GM12878 (cell line): ENCODE data around the gene PABPC1L. TPM values are rescaled to one million over a fixed set of nuclear protein-coding genes. Genes with fewer than 3 reads are reported as not detected.
A peak's percentile ranks its signal among the peaks of the same experiment; 100 is the strongest.

ENCODE experiments used
- CBX3 ChIP-seq: fragments of 200-600 bp; sonication (generic); IDR thresholded peaks from 2 replicates; pipeline ENCODE4 v1.6.1; 2016; ENCODE audit warnings: low read depth, borderline replicate concordance
- CREB1 ChIP-seq: IDR thresholded peaks from 2 replicates; pipeline ENCODE4 v1.6.1; 2012; ENCODE audit warnings: low read depth, mild to moderate bottlenecking, inconsistent platforms
- CTCF ChIP-seq, 3 experiments: IDR thresholded peaks in 2 of 3; conservative IDR thresholded peaks in 1 of 3; 2 replicates each; pipeline ENCODE4 v1.5.1; 2011; ENCODE audit warnings: low read depth in 3 of 3, low read length in 3 of 3, mild to moderate bottlenecking in 3 of 3, control low read depth in 2 of 3, moderate library complexity in 2 of 3, inconsistent platforms in 1 of 3, mixed read lengths in 1 of 3; ENCODE audit not compliant: control insufficient read depth in 2 of 3, insufficient read depth in 1 of 3; ENCODE audit errors: extremely low read depth in 1 of 3
- DPF2 ChIP-seq: fragments of 450-650 bp; IDR thresholded peaks from 2 replicates; pipeline ENCODE4 v1.6.1; 2017; ENCODE audit warnings: mild to moderate bottlenecking
- EED ChIP-seq: sonication (generic); IDR thresholded peaks from 2 replicates; pipeline ENCODE4 v1.6.1; 2016; ENCODE audit warnings: antibody characterized with exemption, low read depth
- ETV6 ChIP-seq, 2 experiments: fragments of 450-650 bp in 1 of 2; IDR thresholded peaks in 1 of 2; conservative IDR thresholded peaks in 1 of 2; 2 replicates each; pipeline ENCODE4 v1.6.1; 2014; ENCODE audit warnings: antibody characterized with exemption in 1 of 2, borderline replicate concordance in 1 of 2, low read depth in 1 of 2, mild to moderate bottlenecking in 1 of 2, moderate library complexity in 1 of 2
- GABPA ChIP-seq: IDR thresholded peaks from 2 replicates; pipeline ENCODE4 v1.6.1; 2014; ENCODE audit warnings: antibody characterized with exemption, low read depth, mild to moderate bottlenecking, inconsistent platforms
- HDAC6 ChIP-seq: fragments of 200-600 bp; sonication (generic); IDR thresholded peaks from one replicate; pipeline ENCODE4 v1.8.0; 2017; ENCODE audit warnings: antibody characterized with exemption; ENCODE audit not compliant: unreplicated experiment
- HDGF ChIP-seq: fragments of 450-650 bp; IDR thresholded peaks from 2 replicates; pipeline ENCODE4 v1.6.1; 2016; ENCODE audit warnings: antibody characterized with exemption
- HSF1 ChIP-seq: fragments of 150-350 bp; IDR thresholded peaks from 2 replicates; pipeline ENCODE4 v1.6.1; 2014; ENCODE audit warnings: mild to moderate bottlenecking, low read depth, low read length
- LARP7 ChIP-seq: fragments of 450-650 bp; IDR thresholded peaks from 2 replicates; pipeline ENCODE4 v1.6.1; 2017; ENCODE audit warnings: mild to moderate bottlenecking
- MEF2A ChIP-seq: IDR thresholded peaks from 2 replicates; pipeline ENCODE4 v1.6.1; 2011; ENCODE audit warnings: low read depth, mild to moderate bottlenecking, low read length, moderate library complexity; ENCODE audit not compliant: insufficient read depth
- RB1 ChIP-seq: fragments of 450-650 bp; formaldehyde crosslinking; IDR thresholded peaks from 2 replicates; pipeline ENCODE4 v1.6.1; 2017; ENCODE audit warnings: mild to moderate bottlenecking, borderline replicate concordance
- RBBP5 ChIP-seq: fragments of 200-600 bp; sonication (generic); conservative IDR thresholded peaks from 2 replicates; pipeline ENCODE4 v1.6.1; 2016
- SP1 ChIP-seq: IDR thresholded peaks from one replicate; pipeline ENCODE4 v1.6.1; 2011; ENCODE audit warnings: low read depth, low read length
- SREBF2 ChIP-seq: IDR thresholded peaks from 2 replicates; pipeline ENCODE4 v1.6.1; 2012; ENCODE audit warnings: mild to moderate bottlenecking, low read length
- STAT3 ChIP-seq: IDR thresholded peaks from 2 replicates; pipeline ENCODE4 v1.6.1; 2011; ENCODE audit warnings: low read depth, low read length, improper control_type of control experiment
- TAF1 ChIP-seq: IDR thresholded peaks from 2 replicates; pipeline ENCODE4 v1.6.1; 2011; ENCODE audit warnings: mild to moderate bottlenecking, low read depth, low read length, borderline replicate concordance
- TCF12 ChIP-seq: IDR thresholded peaks from 2 replicates; pipeline ENCODE4 v1.6.1; 2011; ENCODE audit warnings: low read depth, mild to moderate bottlenecking, low read length
- ZBED1 ChIP-seq: IDR thresholded peaks from 2 replicates; pipeline ENCODE4 v1.6.1; 2016; ENCODE audit warnings: borderline replicate concordance
- ZNF687 ChIP-seq: fragments of 450-650 bp; IDR thresholded peaks from 2 replicates; pipeline ENCODE4 v1.6.1; 2017; ENCODE audit warnings: mild to moderate bottlenecking, moderate library complexity
- ZZZ3 ChIP-seq: IDR thresholded peaks from 2 replicates; pipeline ENCODE4 v1.6.1; 2011; ENCODE audit warnings: low read depth; ENCODE audit not compliant: control insufficient read depth, insufficient read length
- polyA plus RNA-seq, 11 experiments: library from polyadenylated mRNA; depleted of rRNA in 4 of 11; unstranded in 6 of 11; stranded (reverse) in 5 of 11; fragments of >200 nt; fragmentation: Nextera tagmentation in 4 of 11; fragmentation: Illumina TruSeq in 1 of 11; extraction: Ambion mirVana in 4 of 11; extraction: Trizol in 1 of 11; gene quantifications; 1 replicate in 1 of 11; 2 replicates in 10 of 11; pipeline versions ENCODE4 v1.2.1 to v1.2.3, GENCODE V29; 2011 to 2016; ENCODE audit warnings: inconsistent platforms in 2 of 11, missing spikeins in 2 of 11, low read depth in 1 of 11
- total RNA-seq, 4 experiments: library from RNA; depleted of rRNA in 3 of 4; stranded (reverse); fragments of >200 nt in 3 of 4; fragmentation: Illumina TruSeq in 1 of 4; extraction: Trizol in 1 of 4; gene quantifications; 2 replicates each; pipeline versions ENCODE4 v1.2.1 to v1.2.3, GENCODE V29; 2013 to 2021

Gene PABPC1L
- total and polyA plus RNA-seq, 10 of the 15 experiments (the other 5 are each of a cell fraction or from before 2014, with no cell fraction given): 6.1 to 66.8 (median 11.9) TPM

- no peak for TF ChIP-seq RB1
- TF ChIP-seq LARP7: peak; percentile 85; the same call in 1 of the 2 replicates
- TF ChIP-seq CREB1: peak; percentile 66; the same call in 1 of the 2 replicates
- peak; percentile 61; the same call in 1 of the 2 replicates for TF ChIP-seq TAF1
- TF ChIP-seq TCF12: no peak
- TF ChIP-seq ETV6 (conservative IDR thresholded peaks at IDR 0.05 in 1 of 2, IDR thresholded peaks at IDR 0.05 in 1 of 2; ENCODE audit: borderline replicate concordance in 1 of 2, low read depth in 1 of 2): no peak
- no peak for TF ChIP-seq HDAC6
- peak; percentile 55; the same call in 1 of the 2 replicates for TF ChIP-seq EED
- TF ChIP-seq ZZZ3: no peak
- no peak for TF ChIP-seq STAT3
- peak; percentile 16 for TF ChIP-seq SP1
- no peak for TF ChIP-seq HDGF
- TF ChIP-seq ZBED1: no peak
- peak; percentile 60; the same call in 1 of the 2 replicates for TF ChIP-seq DPF2
- no peak for TF ChIP-seq CBX3
- no peak for TF ChIP-seq RBBP5
- no peak for TF ChIP-seq SREBF2
- no peak for TF ChIP-seq GABPA
- TF ChIP-seq CTCF (IDR thresholded peaks at IDR 0.05 in 2 of 3, conservative IDR thresholded peaks at IDR 0.05 in 1 of 3; ENCODE audit: control insufficient read depth in 2 of 3, extremely low read depth in 1 of 3, insufficient read depth in 1 of 3, low read depth in 3 of 3, low read length in 3 of 3): 0 out of 6 replicates have a peak, but pooled peaks of 2 of the 3 experiments have one; percentile 0 to 2
- TF ChIP-seq MEF2A: no peak
- TF ChIP-seq ZNF687: peak; percentile 90
- TF ChIP-seq HSF1: no peak
Measured at GRCh38 chr20:44960103-44960852, 50.4 kb downstream of the PABPC1L start, which contains the start of gene TOMM34 (continued).
